HepG2 (cell line): Measurements from ENCODE around the gene AFDN. TPM values are rescaled to one million over a fixed set of nuclear protein-coding genes. Genes with fewer than 3 reads are reported as not detected.
A peak's percentile ranks its signal among the peaks of the same experiment; 100 is the strongest.

ENCODE experiments used
- AKAP8 ChIP-seq: sonication (generic); formaldehyde crosslinking; IDR thresholded peaks from 2 replicates; pipeline ENCODE4 v1.5.1; 2020; ENCODE audit warnings: mild to moderate bottlenecking, missing genetic modification reagents
- CEBPB ChIP-seq: IDR thresholded peaks from 2 replicates; pipeline ENCODE4 v1.6.1; 2011; ENCODE audit warnings: low read depth, low read length, improper control_type of control experiment, borderline replicate concordance
- EHMT2 ChIP-seq: fragments of 200-600 bp; sonication (generic); IDR thresholded peaks from 2 replicates; pipeline ENCODE4 v1.7.0; 2017; ENCODE audit warnings: antibody characterized with exemption, low read depth, low read length, borderline replicate concordance
- FOXM1 ChIP-seq: sonication (generic); formaldehyde crosslinking; IDR thresholded peaks from 2 replicates; pipeline ENCODE4 v1.5.0; 2020; ENCODE audit warnings: missing genetic modification reagents
- FOXP1 ChIP-seq, 2 experiments: fragments of 450-650 bp in 1 of 2; IDR thresholded peaks; 2 replicates each; pipeline ENCODE4 v1.6.1; 2017 to 2018; ENCODE audit warnings: antibody characterized with exemption in 1 of 2
- ISL2 ChIP-seq: sonication (generic); formaldehyde crosslinking; IDR thresholded peaks from 2 replicates; pipeline ENCODE4 v1.5.0; 2020; ENCODE audit warnings: missing genetic modification reagents
- MLXIP ChIP-seq: sonication (generic); formaldehyde crosslinking; IDR thresholded peaks from 2 replicates; pipeline ENCODE4 v1.9.0; 2021; ENCODE audit warnings: missing genetic modification reagents, borderline replicate concordance
- NFRKB ChIP-seq: fragments of 450-650 bp; IDR thresholded peaks from 2 replicates; pipeline ENCODE4 v1.6.1; 2017
- NR0B2 ChIP-seq: sonication (generic); formaldehyde crosslinking; IDR thresholded peaks from 2 replicates; pipeline ENCODE4 v1.4.0; 2020; ENCODE audit warnings: mild to moderate bottlenecking, missing genetic modification reagents
- PPARG ChIP-seq: conservative IDR thresholded peaks from 2 replicates; pipeline ENCODE4 v1.6.1; 2016; ENCODE audit warnings: missing biosample characterization, missing genetic modification reagents
- RBM39 ChIP-seq: fragments of 200-400 bp; formaldehyde crosslinking; IDR thresholded peaks from one replicate; pipeline ENCODE4 v1.6.1; 2018; ENCODE audit warnings: antibody characterized with exemption, mild to moderate bottlenecking, low read depth, low read length; ENCODE audit not compliant: poor library complexity, severe bottlenecking
- SP2 ChIP-seq: sonication (generic); formaldehyde crosslinking; IDR thresholded peaks from 2 replicates; pipeline ENCODE4 v1.5.1; 2020; ENCODE audit warnings: mild to moderate bottlenecking, missing genetic modification reagents
- SPEN ChIP-seq: sonication (generic); formaldehyde crosslinking; IDR thresholded peaks from 2 replicates; pipeline ENCODE4 v1.5.1; 2020; ENCODE audit warnings: low read depth, mild to moderate bottlenecking, missing genetic modification reagents
- TBX2 ChIP-seq: sonication (generic); formaldehyde crosslinking; IDR thresholded peaks from 2 replicates; pipeline ENCODE4 v1.5.0; 2020; ENCODE audit warnings: missing genetic modification reagents, mild to moderate bottlenecking, borderline replicate concordance
- ZFP36L1 ChIP-seq: sonication (generic); formaldehyde crosslinking; IDR thresholded peaks from 2 replicates; pipeline ENCODE4 v1.8.0; 2022; ENCODE audit warnings: mild to moderate bottlenecking, missing genetic modification reagents, moderate library complexity
- ZFP36L2 ChIP-seq: sonication (generic); formaldehyde crosslinking; IDR thresholded peaks from 2 replicates; pipeline ENCODE4 v1.4.0; 2020; ENCODE audit warnings: missing genetic modification reagents
- ZNF124 ChIP-seq: sonication (generic); formaldehyde crosslinking; IDR thresholded peaks from 2 replicates; pipeline ENCODE4 v1.4.0; 2020; ENCODE audit warnings: missing genetic modification reagents
- ZNF282 ChIP-seq: fragments of 450-650 bp; IDR thresholded peaks from 2 replicates; pipeline ENCODE4 v1.6.1; 2018; ENCODE audit not compliant: partially characterized antibody
- ZNF33A ChIP-seq: sonication (generic); formaldehyde crosslinking; IDR thresholded peaks from 2 replicates; pipeline ENCODE4 v1.5.1; 2020; ENCODE audit warnings: missing genetic modification reagents, mild to moderate bottlenecking, moderate library complexity, borderline replicate concordance
- ZNF367 ChIP-seq: sonication (generic); formaldehyde crosslinking; IDR thresholded peaks from 2 replicates; pipeline ENCODE4 v1.4.0; 2020; ENCODE audit warnings: missing genetic modification reagents, borderline replicate concordance
- ZNF547 ChIP-seq: sonication (generic); formaldehyde crosslinking; IDR thresholded peaks from 2 replicates; pipeline ENCODE4 v1.5.1; 2020; ENCODE audit warnings: mild to moderate bottlenecking, missing genetic modification reagents
- ZNF7 ChIP-seq: IDR thresholded peaks from 2 replicates; pipeline ENCODE4 v1.6.1; 2016; ENCODE audit warnings: missing biosample characterization, missing genetic modification reagents
- polyA plus RNA-seq, 8 experiments: library from polyadenylated mRNA; depleted of rRNA in 3 of 8; stranded (reverse) in 7 of 8; unstranded in 1 of 8; fragments of >200 nt; fragmentation: Illumina TruSeq in 4 of 8; extraction: Trizol in 4 of 8; gene quantifications; 2 replicates each; pipeline versions ENCODE4 v1.2.1 to v1.2.3, GENCODE V29; 2011 to 2016; ENCODE audit warnings: low read depth in 4 of 8, missing spikeins in 1 of 8, mixed read lengths in 1 of 8; ENCODE audit not compliant: insufficient read depth in 1 of 8
- total RNA-seq, 5 experiments: library from RNA; depleted of rRNA; stranded (reverse); fragments of >200 nt; fragmentation: Illumina TruSeq; extraction: Trizol; gene quantifications; 2 replicates each; pipeline ENCODE4 v1.2.3, GENCODE V29; 2016; ENCODE audit warnings: low read depth in 1 of 5
- TF ChIP-seq, protein P1 (sequence below): sonication (generic); formaldehyde crosslinking; IDR thresholded peaks from 2 replicates; pipeline ENCODE4 v1.9.0; 2022; ENCODE audit warnings: low read depth, missing genetic modification reagents
- TF ChIP-seq, protein P2 (sequence below): sonication (generic); formaldehyde crosslinking; IDR thresholded peaks from 2 replicates; pipeline ENCODE4 v1.8.0; 2022; ENCODE audit warnings: missing genetic modification reagents, mild to moderate bottlenecking, borderline replicate concordance

Gene AFDN
- total and polyA plus RNA-seq, 2 of the 13 experiments (the other 11 are each of a cell fraction or from before 2014, with no cell fraction given): 136 to 151 TPM

- TF ChIP-seq MLXIP (CRISPR knock-in tag) (no peak), ZFP36L1 (CRISPR knock-in tag) (peak; percentile 58; the same call in 1 of the 2 replicates), EHMT2 (no peak), PPARG (CRISPR knock-in tag) (no peak; the same call in 1 of the 2 replicates), SPEN (CRISPR knock-in tag) (no peak), ISL2 (CRISPR knock-in tag) (no peak), TBX2 (CRISPR knock-in tag) (peak; percentile 33; the same call in 1 of the 2 replicates), SP2 (CRISPR knock-in tag) (no peak), FOXP1 (IDR thresholded peaks at IDR 0.05) (no peak), FOXP1 (CRISPR knock-in tag; IDR thresholded peaks at IDR 0.05) (peak; percentile 55; the same call in 1 of the 2 replicates), NR0B2 (CRISPR knock-in tag) (no peak), ZNF124 (CRISPR knock-in tag) (no peak), CEBPB (peak; percentile 94), ZFP36L2 (CRISPR knock-in tag) (no peak), AKAP8 (CRISPR knock-in tag) (no peak), RBM39 (no peak), NFRKB (no peak), ZNF547 (CRISPR knock-in tag) (no peak), ZNF282 (no peak), ZNF33A (CRISPR knock-in tag) (no peak), FOXM1 (CRISPR knock-in tag) (no peak), ZNF7 (CRISPR knock-in tag) (no peak), ZNF367 (no peak)
- TF ChIP-seq, protein P1, sequence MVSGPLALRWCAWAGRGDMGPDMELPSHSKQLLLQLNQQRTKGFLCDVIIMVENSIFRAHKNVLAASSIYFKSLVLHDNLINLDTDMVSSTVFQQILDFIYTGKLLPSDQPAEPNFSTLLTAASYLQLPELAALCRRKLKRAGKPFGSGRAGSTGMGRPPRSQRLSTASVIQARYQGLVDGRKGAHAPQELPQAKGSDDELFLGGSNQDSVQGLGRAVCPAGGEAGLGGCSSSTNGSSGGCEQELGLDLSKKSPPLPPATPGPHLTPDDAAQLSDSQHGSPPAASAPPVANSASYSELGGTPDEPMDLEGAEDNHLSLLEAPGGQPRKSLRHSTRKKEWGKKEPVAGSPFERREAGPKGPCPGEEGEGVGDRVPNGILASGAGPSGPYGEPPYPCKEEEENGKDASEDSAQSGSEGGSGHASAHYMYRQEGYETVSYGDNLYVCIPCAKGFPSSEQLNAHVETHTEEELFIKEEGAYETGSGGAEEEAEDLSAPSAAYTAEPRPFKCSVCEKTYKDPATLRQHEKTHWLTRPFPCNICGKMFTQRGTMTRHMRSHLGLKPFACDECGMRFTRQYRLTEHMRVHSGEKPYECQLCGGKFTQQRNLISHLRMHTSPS (CRISPR knock-in tag): no peak
- TF ChIP-seq, protein P2, sequence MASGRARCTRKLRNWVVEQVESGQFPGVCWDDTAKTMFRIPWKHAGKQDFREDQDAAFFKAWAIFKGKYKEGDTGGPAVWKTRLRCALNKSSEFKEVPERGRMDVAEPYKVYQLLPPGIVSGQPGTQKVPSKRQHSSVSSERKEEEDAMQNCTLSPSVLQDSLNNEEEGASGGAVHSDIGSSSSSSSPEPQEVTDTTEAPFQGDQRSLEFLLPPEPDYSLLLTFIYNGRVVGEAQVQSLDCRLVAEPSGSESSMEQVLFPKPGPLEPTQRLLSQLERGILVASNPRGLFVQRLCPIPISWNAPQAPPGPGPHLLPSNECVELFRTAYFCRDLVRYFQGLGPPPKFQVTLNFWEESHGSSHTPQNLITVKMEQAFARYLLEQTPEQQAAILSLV: no peak
Observed at GRCh38 chr6:167855825-167856425, 29.2 kb downstream of the AFDN start (continued).
